Endothelial cell (in vitro differentiated cells): ENCODE measurements around the gene C15orf40. TPM values are rescaled to one million over a fixed set of nuclear protein-coding genes. Genes with fewer than 3 reads are reported as not detected.

Experiments
- DNase-seq: peaks from one replicate; pipeline ENCODE4 v3.0.0; 2021; ENCODE audit warnings: low spot score
- H3K27ac Mint-ChIP-seq: one replicate; pipeline ENCODE4 v1.8.0; 2021; ENCODE audit warnings: mixed read lengths, inconsistent platforms; ENCODE audit not compliant: unreplicated experiment
- H3K27me3 Mint-ChIP-seq: one replicate; pipeline ENCODE4 v1.8.0; 2021; ENCODE audit warnings: mild to moderate bottlenecking, moderate library complexity, mixed read lengths, inconsistent platforms; ENCODE audit not compliant: unreplicated experiment
- H3K36me3 Mint-ChIP-seq: one replicate; pipeline ENCODE4 v1.8.0; 2021; ENCODE audit warnings: mild to moderate bottlenecking, low read depth, mixed read lengths, inconsistent platforms; ENCODE audit not compliant: unreplicated experiment
- H3K4me1 Mint-ChIP-seq: one replicate; pipeline ENCODE4 v1.8.0; 2021; ENCODE audit warnings: mild to moderate bottlenecking, mixed read lengths, inconsistent platforms; ENCODE audit not compliant: unreplicated experiment
- H3K4me3 Mint-ChIP-seq: one replicate; pipeline ENCODE4 v1.8.0; 2021; ENCODE audit warnings: mild to moderate bottlenecking, mixed read lengths, inconsistent platforms; ENCODE audit not compliant: unreplicated experiment
- H3K9me3 Mint-ChIP-seq: one replicate; pipeline ENCODE4 v1.8.0; 2021; ENCODE audit warnings: mixed read lengths, inconsistent platforms; ENCODE audit not compliant: unreplicated experiment
- CTCF ChIP-seq: fragments of 200-600 bp; sonication (generic); IDR thresholded peaks from one replicate; pipeline ENCODE4 v1.5.0; 2021; ENCODE audit warnings: antibody characterized with exemption; ENCODE audit not compliant: unreplicated experiment
- total RNA-seq: library from RNA; stranded (reverse); fragmentation: NEBNext Ultra II Directional; extraction: Animal tissue kit (Norgen Biotek cat#: 25700); gene quantifications from one replicate; pipeline ENCODE4 v1.2.1, GENCODE V29; 2021; ENCODE audit not compliant: unreplicated experiment

C15orf40 gene
- total RNA-seq, 1 donor from 2014 or later, result 17.4 TPM

DNA sequence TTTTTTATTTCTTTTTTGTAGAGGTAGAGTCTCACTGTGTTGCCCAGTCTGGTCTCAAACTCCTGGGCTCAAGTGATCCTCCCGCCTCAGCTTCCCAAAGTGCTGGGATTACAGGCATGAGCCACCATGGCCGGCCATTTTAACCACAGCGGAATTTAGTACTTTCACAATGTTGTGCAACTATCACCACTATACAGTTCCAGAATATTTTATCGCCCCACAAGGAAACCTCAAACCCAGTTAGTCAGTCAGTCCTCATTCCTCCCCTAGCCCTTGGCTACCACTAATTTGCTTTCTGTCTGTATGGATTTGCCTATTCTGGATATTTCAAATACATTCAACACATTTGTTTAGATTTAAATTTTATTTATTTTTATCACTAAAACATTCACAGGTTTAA is 43.4 kb downstream of the C15orf40 start:
- no peak for TF ChIP-seq CTCF
- Mint-ChIP-seq H3K9me3 (no peaks in the 10 kb centered on the region), H3K27me3 (peaks cover 2% of the 10 kb centered on the region), H3K4me3 (no peak overlapping the region), H3K4me1 (peaks cover 4% of the 10 kb centered on the region), H3K27ac (no peak overlapping the region), H3K36me3 (no peaks in the 10 kb centered on the region)
- DNase-seq, result no peak

DNA sequence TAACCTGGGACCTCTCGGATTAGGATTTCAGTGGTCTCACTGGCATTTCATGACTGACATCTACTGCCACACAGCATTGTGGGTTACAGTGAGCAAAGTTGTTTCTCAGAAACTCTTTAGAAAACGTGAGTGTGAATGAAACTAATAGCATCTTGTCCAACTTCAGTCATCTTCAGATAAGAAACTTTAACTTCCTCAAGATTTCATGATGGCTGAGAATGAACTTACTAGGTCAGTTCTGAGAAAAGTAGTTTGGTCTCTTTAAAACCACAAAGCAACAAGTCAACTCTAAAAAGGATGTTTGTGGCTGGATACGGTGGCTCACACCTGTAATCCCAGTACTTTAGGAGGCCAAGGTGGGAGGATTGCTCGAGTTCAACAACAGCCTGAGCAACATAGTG is 44.8 kb downstream of the C15orf40 start:
- Mint-ChIP-seq H3K27me3 (peaks cover 2% of the 10 kb centered on the region), H3K9me3 (no peaks in the 10 kb centered on the region), H3K36me3 (no peaks in the 10 kb centered on the region), H3K27ac (no peak overlapping the region), H3K4me3 (no peak overlapping the region), H3K4me1 (peaks cover 4% of the 10 kb centered on the region)
- no peak for TF ChIP-seq CTCF
- no peak for DNase-seq

DNA sequence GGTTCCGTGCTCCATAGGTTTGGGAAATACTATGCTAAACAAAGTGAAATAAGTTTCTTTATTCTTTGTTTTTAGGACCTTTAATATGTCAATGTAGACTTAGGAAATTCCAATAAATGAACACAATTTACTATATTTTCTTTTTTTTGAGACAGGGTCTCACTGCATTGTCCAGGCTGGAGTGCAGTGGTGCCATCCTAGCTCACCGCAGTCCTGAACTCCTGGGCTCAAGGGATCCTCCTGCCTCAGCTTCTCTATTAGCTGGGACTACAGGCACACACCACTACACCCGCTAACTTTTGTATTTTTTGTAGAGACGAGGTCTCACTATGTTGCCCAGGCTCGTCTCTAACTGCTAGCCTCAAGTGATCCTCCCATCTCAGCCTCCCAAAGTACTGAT is 46.5 kb downstream of the C15orf40 start:
- no peak overlapping the region for H3K27ac Mint-ChIP-seq
- H3K27me3 Mint-ChIP-seq, result no peaks in the 10 kb centered on the region
- no peak overlapping the region for H3K4me3 Mint-ChIP-seq
- no peak for DNase-seq
- TF ChIP-seq CTCF, result no peak
- no peaks in the 10 kb centered on the region for H3K36me3 Mint-ChIP-seq
- H3K4me1 Mint-ChIP-seq, result no peaks in the 10 kb centered on the region
- H3K9me3 Mint-ChIP-seq, result no peaks in the 10 kb centered on the region

- Mint-ChIP-seq H3K27ac (no peak overlapping the region), H3K9me3 (no peaks in the 10 kb centered on the region), H3K4me3 (no peak overlapping the region), H3K27me3 (no peaks in the 10 kb centered on the region), H3K36me3 (no peaks in the 10 kb centered on the region), H3K4me1 (no peaks in the 10 kb centered on the region)
- DNase-seq, result no peak
- TF ChIP-seq CTCF, result no peak
Measured at GRCh38 chr15:82963471-82964341, 47.7 kb downstream of the C15orf40 start.

GRCh38 chr15:82960766-82961165 is 50.7 kb downstream of the C15orf40 start:
- Mint-ChIP-seq H3K4me1 (peaks cover 4% of the 10 kb centered on the region), H3K27me3 (peaks cover 2% of the 10 kb centered on the region), H3K9me3 (no peaks in the 10 kb centered on the region), H3K4me3 (no peak overlapping the region), H3K27ac (no peak overlapping the region), H3K36me3 (peaks cover 5% of the 10 kb centered on the region)
- TF ChIP-seq CTCF, result no peak
- DNase-seq, result no peak
